Stimulated activated CD4-positive, alpha-beta T cell treated with anti-CD3 and anti-CD28 coated beads, TNF-alpha, amount 100 ng/mL, for 4 hours (primary cell): ENCODE data around the gene TBC1D22A.

Experiments used
- DNase-seq, 3 experiments: peaks; one replicate each; pipeline ENCODE4 v3.0.0-alpha.2; 2020; ENCODE audit warnings: low read depth in 3 of 3

TBC1D22A gene

GRCh38 chr22:47123006-47123826, 360.8 kb downstream of the TBC1D22A start:
- no peak for DNase-seq

GRCh38 chr22:47123827-47124442, 361.5 kb downstream of the TBC1D22A start:
- no peak for DNase-seq

- no peak for DNase-seq
Measured at GRCh38 chr22:47124451-47124881, 362.0 kb downstream of the TBC1D22A start.

DNA sequence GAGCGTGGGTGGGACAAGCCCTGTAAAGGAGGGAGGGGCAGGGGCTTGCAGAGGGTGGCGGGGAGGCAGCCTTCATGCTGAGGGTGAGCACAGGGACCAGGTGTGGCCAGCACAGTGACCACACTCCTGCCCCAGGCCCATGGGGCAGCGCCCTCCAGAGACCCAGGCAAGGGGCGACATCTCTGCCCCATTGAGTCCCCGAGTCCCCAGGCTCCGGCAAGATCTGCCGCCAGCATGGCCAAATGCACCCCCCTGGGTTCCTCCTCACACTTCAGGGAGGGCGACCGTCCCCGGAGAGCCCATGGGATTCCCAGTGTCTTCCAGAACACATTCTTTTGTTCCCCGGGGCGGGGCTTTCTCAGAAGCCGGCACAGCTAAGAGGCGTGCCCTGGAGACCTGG, 362.5 kb downstream of the TBC1D22A start:
- DNase-seq: no peak

- no peak for DNase-seq
Measured at GRCh38 chr22:47125603-47126002, 363.2 kb downstream of the TBC1D22A start.

DNA sequence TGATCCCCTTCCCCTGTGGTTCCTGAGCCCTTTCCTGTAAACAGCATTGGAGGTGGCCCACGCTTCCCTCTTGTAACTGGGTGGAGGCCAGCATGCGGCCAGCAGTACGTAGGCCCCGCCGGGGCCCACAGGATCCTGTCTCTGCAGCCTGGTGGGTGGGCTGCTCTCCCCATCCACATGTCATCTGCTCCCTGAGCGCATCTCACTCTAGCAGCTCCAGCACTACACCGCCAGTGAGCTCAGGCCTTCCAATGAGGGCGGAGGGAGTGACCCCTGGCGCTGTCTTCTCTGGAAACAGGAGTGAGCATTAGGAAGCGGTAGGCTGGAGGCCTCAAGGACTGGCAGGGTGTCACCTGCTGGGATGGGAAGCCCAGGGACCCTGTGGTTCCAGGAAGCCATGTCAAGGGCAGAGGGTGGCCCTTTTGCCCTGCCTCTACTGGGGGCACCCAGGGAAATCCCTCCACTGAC, 363.9 kb downstream of the TBC1D22A start:
- DNase-seq: no peak

DNA sequence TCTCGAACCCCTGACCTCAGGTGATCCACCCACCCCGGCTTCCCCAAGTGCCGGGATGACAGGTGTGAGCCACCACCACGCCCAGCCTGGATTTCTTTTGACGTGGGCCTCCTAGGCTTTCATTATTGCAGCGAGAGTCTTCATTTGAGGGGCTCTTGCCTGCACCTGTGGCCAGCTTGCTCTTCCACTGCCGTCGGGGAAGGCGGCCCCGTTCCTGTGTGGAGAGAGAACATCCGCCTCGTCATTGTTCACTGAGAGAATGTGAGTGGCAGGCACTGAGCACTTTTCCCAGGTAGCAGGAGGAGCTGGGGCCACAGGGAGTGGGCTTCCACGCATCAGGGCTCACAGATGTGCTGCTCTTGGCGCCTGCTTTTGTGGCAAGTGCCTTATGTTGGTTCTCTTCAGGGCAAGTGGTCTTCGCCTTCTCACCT, 365.0 kb downstream of the TBC1D22A start:
- DNase-seq: no peak

DNA sequence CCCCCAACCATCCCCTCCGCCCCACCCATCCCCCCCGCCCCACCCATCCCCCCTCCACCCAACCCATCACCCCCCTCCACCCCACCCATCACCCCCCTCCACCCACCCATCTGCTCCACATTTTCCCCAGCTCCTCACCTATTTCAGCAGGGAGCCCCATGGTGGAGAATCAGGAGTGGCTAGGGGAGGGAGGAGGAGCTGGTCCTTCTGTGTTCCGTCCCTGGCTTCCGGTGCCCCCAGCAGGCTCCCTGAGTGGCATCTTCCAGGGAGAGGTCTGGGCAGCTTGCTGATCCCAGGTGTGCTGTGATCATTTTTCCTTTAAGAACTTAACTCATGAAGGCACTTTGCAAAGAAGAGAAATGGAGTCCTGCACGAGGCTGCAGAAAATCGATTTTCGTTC, 365.8 kb downstream of the TBC1D22A start:
- DNase-seq: no peak

DNA sequence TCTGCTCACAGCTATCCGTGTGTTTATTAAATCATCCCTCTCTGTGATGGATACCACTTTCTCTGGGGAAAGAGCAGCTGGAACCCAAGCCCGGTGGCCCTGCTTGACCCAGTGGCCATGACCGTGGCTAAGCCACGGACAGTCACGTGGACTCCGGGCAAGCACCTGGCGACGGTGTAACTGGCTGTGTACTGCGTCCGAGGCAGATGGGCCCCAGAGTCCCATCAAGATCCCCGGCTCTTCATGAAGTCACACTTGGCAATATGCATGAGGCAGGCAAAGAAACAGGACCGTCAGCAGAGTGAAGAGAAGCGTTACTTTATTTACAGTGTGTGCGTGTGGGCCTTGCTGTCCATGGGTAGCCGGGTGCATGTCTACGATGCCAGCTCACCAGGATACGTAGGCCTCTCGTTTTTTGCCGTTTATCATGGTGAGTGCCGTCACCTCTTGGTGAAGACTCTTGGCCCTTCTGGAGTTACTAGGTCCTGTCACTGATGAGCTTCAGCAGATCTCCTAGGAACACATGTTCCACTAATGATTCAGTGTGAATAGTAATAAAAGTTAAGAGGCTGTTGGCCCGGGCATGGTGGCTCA, 366.3 kb downstream of the TBC1D22A start:
- DNase-seq: no peak

- no peak for DNase-seq
Measured at GRCh38 chr22:47129902-47130635, 367.6 kb downstream of the TBC1D22A start.

DNA sequence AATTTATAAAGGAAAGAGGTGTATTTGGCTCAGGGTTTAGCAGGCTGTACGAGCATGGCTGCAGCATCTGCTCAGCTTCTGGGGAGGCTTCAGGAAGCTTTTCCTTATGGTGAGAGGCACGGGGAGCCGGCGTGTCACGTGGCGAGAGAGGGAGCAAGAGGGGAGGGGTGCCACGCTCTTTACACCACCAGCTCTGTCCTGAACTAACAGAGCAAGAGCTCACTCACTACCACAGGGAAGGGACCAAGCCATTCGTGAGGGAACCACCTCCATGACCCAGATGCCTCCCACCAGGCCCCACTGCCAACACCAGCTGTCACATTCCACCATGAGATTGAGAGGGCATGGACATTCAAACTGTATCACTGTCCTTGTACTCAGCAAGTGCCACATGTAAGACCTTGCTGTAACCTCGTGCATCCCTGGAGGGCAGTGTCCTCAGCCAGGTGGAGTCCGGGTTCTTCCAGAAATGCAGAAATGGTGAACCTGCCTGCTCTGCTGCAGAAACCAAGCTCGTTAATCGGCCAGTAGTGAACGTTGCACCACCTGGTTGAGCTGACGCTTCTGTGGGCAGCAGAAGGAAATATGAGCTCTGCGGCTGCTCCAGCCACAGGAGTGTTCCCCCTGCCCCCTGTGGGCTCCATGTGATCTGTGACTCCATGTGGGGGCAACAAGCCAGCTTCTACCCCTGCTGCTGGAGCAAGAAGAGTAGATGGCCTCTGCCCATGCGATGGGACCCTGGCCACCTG, 368.6 kb downstream of the TBC1D22A start:
- DNase-seq: no peak

DNA sequence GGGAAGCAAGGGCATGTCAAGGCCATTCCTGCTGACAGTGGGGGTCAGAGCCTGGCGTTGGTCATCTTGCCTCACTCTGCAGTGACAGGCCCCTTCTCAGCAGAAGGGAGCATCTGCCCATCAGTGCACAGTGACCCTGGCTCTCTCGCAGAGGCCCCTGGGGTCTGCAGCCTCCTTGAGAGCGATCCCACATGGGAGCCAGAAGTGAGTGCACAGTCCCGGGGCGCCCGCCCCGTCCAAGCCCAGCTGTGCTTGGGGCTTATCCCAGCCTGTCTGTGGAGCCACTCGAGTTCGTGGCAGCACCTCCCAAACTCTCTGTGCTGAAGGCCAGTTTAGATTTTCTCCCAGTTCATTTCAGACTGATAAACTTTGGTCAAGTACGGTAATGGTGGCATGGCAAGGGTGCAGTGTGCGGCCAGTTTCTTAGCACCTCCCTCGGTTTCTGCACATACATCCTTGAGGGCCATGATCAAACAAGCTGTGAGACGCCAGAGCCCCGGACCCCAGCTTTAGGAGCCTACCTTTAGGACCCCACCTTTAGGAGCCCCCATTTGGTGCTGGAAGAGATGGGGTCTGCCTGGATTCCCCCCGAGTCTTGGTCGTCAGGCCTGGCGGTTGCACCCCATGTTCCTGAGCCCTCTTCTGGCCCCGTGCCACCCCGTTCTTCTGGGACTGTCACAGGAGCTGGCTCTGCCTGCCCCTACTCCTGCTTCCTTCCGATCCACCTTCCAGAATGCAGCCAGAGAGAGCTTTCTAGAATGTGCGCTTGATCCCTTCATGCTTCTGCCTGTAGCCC, 369.4 kb downstream of the TBC1D22A start:
- no peak for DNase-seq

GRCh38 chr22:47132428-47132825, 370.0 kb downstream of the TBC1D22A start:
- DNase-seq: no peak

GRCh38 chr22:47133061-47133969, 370.9 kb downstream of the TBC1D22A start:
- DNase-seq: no peak

- DNase-seq: no peak
Measured at GRCh38 chr22:47134222-47134621, 371.8 kb downstream of the TBC1D22A start.

DNA sequence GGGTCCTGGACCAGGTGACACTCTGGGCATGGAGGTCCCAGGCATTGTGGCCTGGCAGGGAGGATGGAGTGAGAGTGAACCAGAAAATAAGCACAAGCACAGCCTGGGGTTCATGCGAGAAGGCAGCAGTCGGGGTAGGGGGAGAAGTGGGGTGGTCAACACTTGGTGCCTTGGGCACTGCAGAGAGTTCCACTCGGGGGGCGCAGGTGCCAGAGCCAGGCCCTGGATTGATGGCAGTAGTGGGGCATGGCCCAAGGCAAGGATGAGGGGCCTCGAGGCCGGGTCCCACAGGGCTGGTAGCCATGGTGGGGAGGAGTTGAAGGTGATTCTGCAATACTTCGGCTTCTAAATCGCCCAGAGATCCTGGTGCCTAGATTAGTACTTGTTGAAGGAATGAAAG, 372.9 kb downstream of the TBC1D22A start:
- DNase-seq: no peak

- DNase-seq: no peak
Measured at GRCh38 chr22:47136050-47136449, 373.6 kb downstream of the TBC1D22A start.

- no peak for DNase-seq
Measured at GRCh38 chr22:47136671-47137070, 374.2 kb downstream of the TBC1D22A start.

DNA sequence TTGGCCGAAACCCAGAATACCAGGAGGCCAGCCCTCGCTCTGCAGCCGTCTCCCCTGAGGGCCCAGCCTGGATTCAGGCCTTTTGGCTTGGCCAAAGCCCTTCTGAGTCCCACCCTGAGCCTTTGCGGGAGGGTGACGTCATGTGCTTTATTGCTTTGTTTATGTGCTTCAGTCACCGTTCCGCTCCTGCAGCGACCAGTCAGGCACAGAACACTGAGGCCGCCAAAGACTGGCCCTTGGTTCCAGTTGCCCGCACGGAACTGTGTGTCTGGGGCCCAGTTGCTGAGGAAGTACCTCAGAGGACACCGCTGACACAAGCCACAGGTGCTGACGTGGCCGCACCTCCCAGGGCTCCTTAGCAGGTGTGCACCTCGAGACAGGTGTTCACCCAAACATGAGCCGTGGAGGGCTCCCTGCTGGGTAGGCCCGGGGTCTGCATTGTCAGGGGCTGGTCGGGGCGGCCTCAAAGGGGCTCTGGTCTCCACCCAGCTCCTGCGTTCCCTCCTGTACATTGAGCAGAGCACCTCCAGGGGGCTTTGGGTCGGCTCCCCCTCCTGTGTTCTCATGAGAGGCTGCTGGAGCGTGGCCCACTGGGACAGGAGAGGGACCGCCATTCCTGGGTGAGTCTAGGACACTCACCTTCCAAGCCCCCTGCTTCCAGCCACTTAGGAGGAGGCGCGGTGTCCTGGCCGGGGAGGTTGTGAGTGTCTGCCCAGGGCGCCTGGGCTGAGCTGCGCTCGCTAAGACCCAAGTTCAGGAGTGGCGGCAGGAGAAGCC, 376.8 kb downstream of the TBC1D22A start:
- no peak for DNase-seq
